Kidney (tissue), 14 donors: ENCODE measurements around the gene RDH13. TPM values are rescaled to one million over a fixed set of nuclear protein-coding genes. Genes with fewer than 3 reads are reported as not detected.

Experiments used
- DNase-seq, 5 donors: peaks; one replicate each; pipeline ENCODE4 v3.0.0-alpha.2; 2013 to 2020
- FAIRE-seq: peaks from 2 replicates; lab custom pipeline; 2012; peaks lifted over from hg19 to GRCh38; lab: Jason Lieb, UNC
- H3K27ac ChIP-seq, 2 donors: one replicate each; pipeline ENCODE4 v1.7.0; 2013; ENCODE audit warnings: low read depth in 2 of 2, low read length in 2 of 2, inconsistent platforms in 1 of 2
- H3K27me3 ChIP-seq: one replicate; pipeline ENCODE4 v1.7.1; 2013; ENCODE audit warnings: low read length, inconsistent platforms; ENCODE audit not compliant: control insufficient read depth, insufficient read depth
- H3K36me3 ChIP-seq, 3 donors: one replicate each; pipeline versions ENCODE4 v1.7.0 to v1.7.1; 2013; ENCODE audit warnings: low read length in 3 of 3, control low read depth in 1 of 3, inconsistent platforms in 1 of 3; ENCODE audit not compliant: insufficient read depth in 3 of 3, control insufficient read depth in 2 of 3
- H3K4me1 ChIP-seq, 3 donors: one replicate each; pipeline versions ENCODE4 v1.7.0 to v1.7.1; 2013; ENCODE audit warnings: low read length in 3 of 3, inconsistent platforms in 1 of 3, low read depth in 1 of 3; ENCODE audit not compliant: control insufficient read depth in 2 of 3, insufficient read depth in 2 of 3
- H3K4me3 ChIP-seq, 3 donors: one replicate each; pipeline versions ENCODE4 v1.7.0 to v1.8.1; 2013; ENCODE audit warnings: low read length in 3 of 3, control low read depth in 1 of 3, inconsistent platforms in 1 of 3
- H3K9ac ChIP-seq, 3 donors: one replicate each; pipeline versions ENCODE4 v1.7.0 to v1.7.1; 2013; ENCODE audit warnings: low read length in 3 of 3, control low read depth in 1 of 3, inconsistent platforms in 1 of 3
- H3K9me3 ChIP-seq, 3 donors: one replicate each; pipeline versions ENCODE4 v1.7.0 to v1.7.1; 2013; ENCODE audit warnings: low read length in 3 of 3, control low read depth in 1 of 3, inconsistent platforms in 1 of 3; ENCODE audit not compliant: control insufficient read depth in 2 of 3, insufficient read depth in 1 of 3
- CTCF ChIP-seq: IDR thresholded peaks from 3 replicates; pipeline ENCODE4 v1.5.1; 2012; ENCODE audit warnings: mild to moderate bottlenecking, moderate library complexity, borderline replicate concordance; ENCODE audit not compliant: insufficient read depth; ENCODE audit errors: extremely low read depth
- intact Hi-C: fragments of 100-400 bp; cut with DNase I; formaldehyde crosslinking; loops from one replicate; pipeline ENCODE4 v1.11.1; 2022
- polyA plus RNA-seq: library from polyadenylated mRNA; stranded (reverse); fragments of 350-450 nt; fragmentation: Illumina TruSeq; extraction: RNeasy Lipid Tissue Mini Kit (QIAGEN cat#74804); gene quantifications from one replicate; pipeline ENCODE4 v1.2.3, GENCODE V29; 2014; ENCODE audit warnings: low read depth, low replicate concordance; ENCODE audit not compliant: insufficient read depth
- total RNA-seq: library from RNA; stranded (reverse); fragmentation: NEBNext Ultra II Directional; extraction: Animal tissue kit (Norgen Biotek cat#: 25700); gene quantifications from one replicate; pipeline ENCODE4 v1.2.1, GENCODE V29; 2021
- donor health status: control.
- donor health status: control.
- donor health status: control.
- donor health status: control.
- donor health status: control.
- donor health status: DM: yes; HTN: yes; CAD: no.
- donor health status: Normal renal cell carcinoma (clear cell type).

The RDH13 gene
- total and polyA plus RNA-seq, 2 donors from 2014 or later, result 24.9 to 38.7 TPM

- H3K9me3 ChIP-seq, result no peaks in the 10 kb centered on the region
- no peak for TF ChIP-seq CTCF
- DNase-seq (no peak), FAIRE-seq (no peak)
- no peak overlapping the region for H3K9ac ChIP-seq
- no peak overlapping the region for H3K4me3 ChIP-seq
- H3K36me3 ChIP-seq, result no peaks in the 10 kb centered on the region
- no peak overlapping the region for H3K27ac ChIP-seq
- intact Hi-C loops, result no loop called here
- peaks cover 0 to 4% (median 2%) of the 10 kb centered on the region in 3 donors for H3K4me1 ChIP-seq
- peaks cover 5% of the 10 kb centered on the region for H3K27me3 ChIP-seq
Observed at GRCh38 chr19:55071129-55071502, 8.2 kb upstream of the RDH13 start.

- Histone ChIP-seq H3K27ac (no peak overlapping the region), H3K9me3 (no peaks in the 10 kb centered on the region), H3K4me1 (peaks cover 0 to 4% (median 2%) of the 10 kb centered on the region in 3 donors), H3K27me3 (peaks cover 5% of the 10 kb centered on the region), H3K36me3 (no peaks in the 10 kb centered on the region), H3K4me3 (no peak overlapping the region), H3K9ac (no peak overlapping the region)
- FAIRE-seq (no peak), DNase-seq (no peak)
- intact Hi-C loops, result no loop called here
- no peak for TF ChIP-seq CTCF
Observed at GRCh38 chr19:55070466-55071128, 7.6 kb upstream of the RDH13 start.

DNA sequence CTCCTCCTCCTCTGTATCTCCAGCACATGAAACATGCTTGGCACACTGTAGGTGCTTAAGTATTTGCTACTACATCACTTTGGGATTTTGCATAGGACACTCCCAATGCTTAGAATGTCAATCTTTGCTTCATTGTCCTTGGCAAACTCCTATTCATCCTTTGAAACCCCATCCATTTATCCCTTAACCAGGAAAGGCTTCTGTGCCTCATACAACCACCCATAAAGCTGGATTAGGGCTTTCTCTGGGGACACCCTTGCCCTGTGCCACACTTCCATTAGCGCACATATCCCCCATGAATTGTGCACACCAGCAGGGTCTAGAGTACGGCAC, 6.9 kb upstream of the RDH13 start:
- no peak for FAIRE-seq
- peak overlapping the region in 1 of 3 donors; percentile 38 for H3K9ac ChIP-seq
- H3K4me3 ChIP-seq, result peak overlapping the region in 1 of 3 donors; percentile 37

More for the DNA sequence above, 6.9 kb upstream of the RDH13 start:
- H3K27ac ChIP-seq, result no peak overlapping the region
- DNase-seq, result no peak
- no peak for TF ChIP-seq CTCF
- peaks cover 0 to 4% (median 0%) of the 10 kb centered on the region in 3 donors for H3K4me1 ChIP-seq
- peaks cover 5% of the 10 kb centered on the region for H3K27me3 ChIP-seq
- no peaks in the 10 kb centered on the region for H3K36me3 ChIP-seq
- intact Hi-C loops, result no loop called here
- no peaks in the 10 kb centered on the region for H3K9me3 ChIP-seq
